Activated CD4-positive, alpha-beta T cell treated with anti-CD3 and anti-CD28 coated beads for 1 hour (primary cell): ENCODE data around the gene SLC7A14.

ENCODE experiments used
- DNase-seq: peaks from one replicate; pipeline ENCODE4 v3.0.0-alpha.2; 2020

Gene SLC7A14

DNA sequence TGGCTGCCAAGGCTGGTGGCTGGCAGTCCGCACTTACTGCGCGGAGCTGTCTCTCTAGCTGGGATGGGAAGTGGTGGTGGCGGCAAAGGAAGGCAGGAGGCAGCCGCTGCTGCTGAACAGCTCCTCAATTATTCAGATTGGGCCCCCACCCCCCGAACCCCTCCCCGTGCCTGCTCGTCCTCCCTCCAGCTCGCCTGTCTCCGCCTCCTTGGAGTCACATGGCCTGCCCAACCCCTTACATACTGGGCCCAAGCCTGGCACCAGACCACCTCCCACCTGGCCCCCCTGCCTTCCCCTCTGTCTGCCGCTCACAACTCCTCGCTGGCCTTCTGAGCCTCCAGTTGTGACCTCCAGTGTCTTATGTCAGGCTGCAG lies at the start of gene SLC7A14:
Gene SLC7A14 (minus strand): TSS at position 139 of the 374 bp plus-strand sequence. CDS start 59,139 bp downstream, outside the sequence.
- DNase-seq, result no peak

DNA sequence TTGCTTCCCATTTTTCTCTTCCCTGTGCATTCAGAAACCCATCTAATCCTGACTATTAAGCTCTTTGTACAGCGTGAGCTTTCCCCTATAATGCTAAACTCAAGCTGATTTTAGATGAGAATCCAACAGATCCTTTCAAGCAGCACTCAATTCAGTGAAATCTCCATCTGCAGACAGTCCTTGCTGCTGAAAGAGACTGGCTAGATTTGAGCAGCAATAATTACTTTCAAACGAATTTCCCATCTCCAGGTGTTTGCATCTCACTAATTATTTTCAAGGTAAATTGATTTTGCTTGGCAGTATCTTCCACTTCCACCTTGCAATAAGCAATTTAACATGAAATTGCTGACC lies 49.5 kb upstream of the SLC7A14 start:
- DNase-seq, result no peak

DNA sequence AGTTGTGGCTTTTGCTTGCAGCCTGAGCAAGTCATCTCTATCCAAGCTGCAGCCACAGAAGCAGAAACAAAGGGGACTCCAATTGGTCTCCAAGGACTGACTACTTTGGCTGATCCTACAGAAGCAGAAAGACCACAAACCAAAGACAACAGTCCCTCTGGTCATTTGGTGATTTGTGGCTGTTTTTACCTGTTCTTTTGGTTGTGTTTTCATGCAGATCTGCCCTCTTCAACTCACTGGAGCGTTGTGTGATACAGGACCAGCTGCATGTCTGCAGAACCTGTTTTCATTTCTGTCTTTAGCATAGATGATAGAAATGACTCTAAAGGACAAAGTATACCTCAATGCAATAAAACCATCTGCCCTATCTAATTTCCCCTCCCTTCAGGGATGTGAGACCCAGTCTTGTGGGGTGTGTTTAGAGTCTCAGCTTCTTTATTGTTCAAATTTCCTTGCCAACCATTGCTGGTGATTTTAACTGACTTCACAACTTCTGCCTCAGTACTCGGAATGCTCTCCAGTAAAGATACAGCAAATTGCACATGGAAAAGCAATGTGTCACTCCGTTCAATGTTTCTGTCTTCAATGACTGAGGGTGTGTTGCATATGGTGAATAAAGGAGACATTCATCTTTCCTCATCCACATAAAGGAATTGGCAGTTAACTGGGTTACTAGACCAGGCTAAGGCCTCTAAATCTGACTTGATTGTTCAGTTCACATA lies 48.9 kb upstream of the SLC7A14 start:
- no peak for DNase-seq

DNA sequence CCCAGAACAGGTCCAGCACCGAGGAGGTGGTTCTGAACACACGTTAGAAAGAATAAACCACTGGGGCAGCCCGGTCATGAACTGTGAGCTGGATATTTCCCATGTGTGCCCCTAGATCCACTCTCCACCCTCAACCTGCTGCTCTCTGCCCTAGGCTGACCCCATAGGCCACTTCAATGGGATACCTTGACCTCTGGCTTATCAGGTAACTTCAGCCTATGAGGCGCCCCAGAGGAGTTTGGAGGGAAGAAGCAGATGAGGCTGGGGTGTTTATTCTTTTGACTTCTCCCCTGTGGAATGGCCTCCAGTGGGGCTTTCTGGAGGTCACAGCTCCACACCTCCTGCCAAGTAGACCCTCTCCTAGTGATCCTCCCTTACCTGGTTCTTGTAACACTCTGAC lies 47.7 kb upstream of the SLC7A14 start:
- DNase-seq, result no peak

DNA sequence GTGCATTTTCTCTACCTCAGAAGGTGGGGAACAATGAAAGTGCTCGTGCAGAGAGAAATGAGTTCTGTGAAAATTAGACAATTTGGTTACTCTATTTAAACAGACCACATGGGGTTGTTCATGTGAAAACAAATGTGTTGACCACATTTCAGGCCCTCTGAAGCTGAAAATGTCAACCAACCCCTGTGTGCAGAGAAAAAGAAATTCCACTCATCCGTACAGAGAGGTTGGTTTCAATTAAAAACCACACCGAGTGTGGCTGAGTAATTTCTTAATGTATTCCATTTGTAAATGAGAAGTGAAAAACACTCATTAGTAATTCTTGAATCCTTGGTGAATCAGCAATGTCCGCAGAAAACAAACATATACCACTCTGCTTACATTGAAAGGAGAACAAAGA lies 46.9 kb upstream of the SLC7A14 start:
- DNase-seq, result no peak

DNA sequence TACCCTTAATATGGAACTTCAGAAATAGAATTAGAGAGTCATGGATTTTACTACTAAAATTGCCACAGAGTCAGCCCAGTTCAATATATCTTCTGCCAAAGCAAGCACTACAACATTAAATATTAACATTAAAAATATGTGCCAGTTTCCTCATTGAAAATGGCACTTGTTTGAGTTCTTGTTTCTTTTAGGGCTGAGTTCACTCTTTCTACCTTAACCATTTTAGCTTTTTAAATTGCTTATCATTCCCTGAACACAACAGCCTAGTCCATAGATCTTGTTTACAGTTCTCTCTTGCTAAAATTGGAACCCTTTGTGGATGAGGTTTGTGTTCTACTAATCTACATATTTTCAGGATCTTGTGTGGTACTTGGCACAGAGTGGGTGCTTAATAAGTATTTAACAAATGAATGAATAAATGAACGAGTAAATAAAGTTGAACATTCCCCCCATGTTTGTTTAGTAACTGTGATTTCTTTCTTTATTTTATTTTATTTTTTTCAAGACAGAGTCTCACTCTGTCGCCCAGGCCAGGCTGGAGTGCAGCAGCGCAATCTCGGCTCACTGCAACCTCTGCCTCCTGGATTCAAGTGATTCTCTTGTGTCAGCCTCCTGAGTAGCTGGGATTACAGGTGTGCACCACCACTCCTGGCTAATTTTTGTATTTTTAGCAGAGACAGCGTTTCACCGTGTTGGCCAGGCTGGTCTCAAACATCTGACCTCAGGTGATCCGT lies 46.0 kb upstream of the SLC7A14 start:
- no peak for DNase-seq

DNA sequence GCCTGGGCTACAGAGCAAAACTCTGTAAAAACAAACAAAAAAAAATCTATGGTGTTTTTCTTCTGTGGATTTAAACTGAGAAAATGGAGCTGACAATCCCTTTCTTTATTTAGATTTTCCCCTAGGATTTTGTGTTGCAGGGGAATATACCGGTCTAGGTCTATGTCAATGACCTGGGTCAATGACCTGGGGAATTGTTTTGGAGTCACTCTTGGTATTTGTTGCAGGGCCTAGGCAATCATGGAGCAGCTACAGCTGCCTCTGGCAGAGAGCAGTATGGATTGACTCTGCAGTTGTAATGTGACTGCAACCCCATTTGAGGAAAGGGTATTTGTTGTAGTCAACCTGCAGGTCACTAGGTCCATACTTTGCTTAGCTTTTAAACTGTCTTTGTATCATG lies 37.6 kb upstream of the SLC7A14 start:
- DNase-seq, result no peak

DNA sequence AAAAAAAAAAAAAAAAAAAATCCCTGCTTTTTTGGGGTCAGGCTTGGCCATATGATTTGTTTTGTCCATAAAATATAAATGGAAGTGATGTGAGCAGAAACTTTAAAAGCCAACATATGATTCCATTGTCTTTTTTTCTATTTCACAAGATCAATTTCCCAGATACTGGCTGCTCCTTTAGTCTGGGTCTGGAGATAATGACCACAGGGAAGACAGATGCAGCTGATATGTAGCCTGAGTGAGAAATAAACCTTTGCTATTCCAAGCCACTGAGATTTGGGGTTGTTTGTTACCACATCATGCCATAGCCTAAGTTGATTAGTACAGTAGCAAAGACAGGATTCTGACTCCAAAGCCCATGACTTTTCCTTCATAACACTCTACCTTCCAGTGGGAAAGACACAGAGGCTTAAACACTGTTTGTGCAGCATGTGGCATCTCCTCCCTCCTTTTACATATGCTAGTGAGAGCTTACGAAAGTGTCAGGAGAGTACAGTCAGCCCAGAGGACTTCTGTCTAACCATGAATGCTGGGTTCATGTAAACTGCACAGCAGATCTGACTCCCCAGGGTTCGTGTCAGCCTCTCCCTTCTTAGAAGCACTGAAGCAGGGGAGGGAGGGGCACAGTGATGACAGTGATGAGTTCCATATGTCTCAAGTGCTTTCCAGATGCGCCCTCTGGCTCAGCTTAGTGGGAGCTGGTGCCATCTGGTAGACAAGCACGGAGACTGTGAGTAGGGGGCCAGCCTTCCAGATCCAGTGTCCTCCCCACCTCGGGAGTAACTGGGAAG lies 36.7 kb upstream of the SLC7A14 start:
- DNase-seq, result no peak

DNA sequence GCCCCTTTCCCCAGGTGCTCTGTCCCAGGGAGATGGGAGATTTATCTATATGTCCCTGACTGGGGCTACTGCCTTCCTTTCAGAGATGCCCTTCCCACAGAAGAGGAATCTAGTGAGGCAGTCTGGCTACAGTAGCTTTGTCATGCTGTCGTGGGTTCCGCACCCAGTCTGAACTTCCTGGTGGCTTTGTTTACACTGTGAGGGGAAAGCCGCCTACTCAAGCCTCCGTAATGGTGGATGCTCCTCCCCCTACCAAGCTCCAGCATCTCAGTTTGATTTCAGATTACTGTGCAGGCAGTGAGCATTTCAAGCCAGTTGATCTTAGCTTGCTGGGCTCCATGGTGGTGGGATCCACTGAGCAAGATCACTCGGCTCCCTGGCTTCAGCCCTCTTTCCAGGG lies 35.4 kb upstream of the SLC7A14 start:
- no peak for DNase-seq

DNA sequence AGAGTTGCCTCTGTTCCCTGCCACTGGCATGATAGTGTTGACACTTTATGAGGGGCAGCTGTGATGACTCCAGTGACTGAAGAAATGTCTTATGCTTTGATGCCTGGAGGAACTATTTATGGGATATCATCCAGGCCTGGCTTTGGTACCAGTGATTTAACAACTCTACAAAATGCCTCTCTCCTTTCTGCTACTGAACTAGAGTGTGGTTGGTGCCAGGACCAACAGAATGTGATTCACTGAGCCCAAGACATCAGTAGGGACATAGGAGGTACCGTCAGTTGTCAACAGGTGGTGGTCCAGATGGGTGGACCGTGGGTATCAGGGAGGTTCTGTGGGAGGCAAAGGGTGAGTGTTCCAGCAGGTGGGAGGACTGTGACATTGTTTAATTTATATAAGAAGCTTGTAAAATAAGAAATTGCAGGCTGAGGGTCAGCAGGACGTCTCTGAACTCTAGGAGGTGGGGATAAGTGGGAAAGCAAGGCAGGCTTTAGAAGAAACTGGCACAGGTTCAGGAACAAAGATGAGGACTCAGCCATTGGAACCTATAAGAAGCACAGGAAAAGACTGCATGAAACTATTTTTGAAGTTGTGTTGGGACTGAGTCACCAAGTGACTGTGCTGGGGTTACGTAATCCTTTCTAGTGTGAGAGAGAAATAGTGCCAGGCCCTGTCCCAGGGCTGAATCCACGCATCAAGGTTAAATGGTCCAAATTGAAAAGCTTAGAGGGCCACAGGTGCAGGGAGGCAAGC lies 28.5 kb upstream of the SLC7A14 start:
- DNase-seq, result no peak

DNA sequence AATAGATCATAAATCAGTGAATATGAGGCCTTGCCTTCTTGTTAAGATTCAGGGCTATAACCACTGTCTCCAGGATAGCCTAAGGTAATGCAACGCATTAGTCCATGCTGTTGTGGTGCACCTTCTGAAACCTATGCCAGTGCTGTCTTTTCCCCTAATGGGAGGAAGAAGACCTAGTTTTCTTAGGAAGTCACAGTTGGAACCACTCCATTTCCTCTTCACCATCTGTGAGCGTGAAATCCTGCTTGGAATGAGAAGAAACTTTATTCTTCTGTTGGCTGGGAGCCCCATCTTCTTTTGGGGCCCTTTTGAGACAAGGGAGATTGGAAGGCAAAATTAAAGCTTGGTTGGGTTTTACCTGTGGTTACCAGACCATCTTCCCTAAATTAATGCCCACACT lies 25.9 kb upstream of the SLC7A14 start:
- no peak for DNase-seq

DNA sequence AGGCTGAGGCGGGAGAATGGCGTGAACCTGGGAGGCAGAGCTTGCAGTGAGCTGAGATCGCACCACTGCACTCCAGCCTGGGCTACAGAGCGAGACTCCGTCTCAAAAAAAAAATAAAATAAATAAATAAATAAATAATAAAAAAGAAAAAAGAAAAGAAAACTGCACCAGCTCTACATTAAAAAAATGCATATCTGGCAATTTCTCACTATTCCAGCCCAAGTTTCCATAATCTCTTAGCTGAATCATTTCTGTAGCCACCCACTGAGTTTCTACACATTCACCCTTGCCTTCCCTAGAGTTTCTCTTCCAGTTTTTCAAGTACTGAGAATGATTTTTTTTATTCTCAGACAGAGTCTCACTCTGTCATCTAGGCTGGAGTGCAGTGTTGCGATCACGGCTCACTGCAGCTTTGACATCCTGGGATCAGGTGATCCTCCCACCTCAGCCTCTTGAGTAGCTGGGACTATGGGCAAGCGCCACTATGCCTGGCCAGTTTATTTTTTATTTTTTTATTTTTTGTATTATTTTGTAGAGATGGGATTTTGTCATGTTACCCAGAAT lies 24.5 kb upstream of the SLC7A14 start:
- DNase-seq, result no peak

DNA sequence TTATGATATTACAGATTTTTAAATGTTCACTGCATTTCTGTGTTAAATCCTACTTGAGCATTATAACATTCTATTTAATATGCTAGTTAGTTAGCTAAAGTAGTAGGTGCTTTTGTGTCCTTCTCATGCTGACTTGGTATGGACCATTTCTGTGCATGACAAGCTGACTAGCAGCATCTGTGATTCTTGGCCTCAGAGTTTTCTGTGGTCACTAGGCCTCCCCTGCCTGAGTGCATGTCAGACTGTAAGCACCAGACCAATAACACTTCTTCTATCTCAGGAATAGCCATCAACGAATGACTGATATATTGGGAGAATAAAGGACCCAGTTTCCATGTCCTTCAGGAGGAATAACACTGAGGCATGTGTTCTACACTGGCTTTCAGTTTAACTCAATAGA lies 22.6 kb upstream of the SLC7A14 start:
- DNase-seq, result no peak

DNA sequence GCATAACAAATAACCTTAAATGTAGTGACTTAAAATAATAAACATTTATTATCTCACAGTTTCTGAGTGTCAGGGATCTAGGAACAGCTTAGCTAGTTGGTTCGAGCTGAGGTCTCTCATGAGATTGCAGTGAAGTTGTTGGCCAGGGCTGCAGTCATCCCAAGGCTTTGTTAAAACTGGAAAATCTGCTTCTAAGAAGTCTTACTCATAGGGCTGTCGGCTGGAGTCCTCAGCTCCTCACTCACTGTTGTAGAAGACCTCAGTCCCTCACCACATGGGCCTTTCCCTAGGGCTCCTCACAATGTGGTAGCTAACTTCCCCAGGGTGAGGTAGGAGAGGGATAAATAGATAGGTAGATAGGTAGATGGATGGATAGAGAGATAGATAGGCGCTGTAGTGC lies 20.8 kb upstream of the SLC7A14 start:
- DNase-seq, result no peak

DNA sequence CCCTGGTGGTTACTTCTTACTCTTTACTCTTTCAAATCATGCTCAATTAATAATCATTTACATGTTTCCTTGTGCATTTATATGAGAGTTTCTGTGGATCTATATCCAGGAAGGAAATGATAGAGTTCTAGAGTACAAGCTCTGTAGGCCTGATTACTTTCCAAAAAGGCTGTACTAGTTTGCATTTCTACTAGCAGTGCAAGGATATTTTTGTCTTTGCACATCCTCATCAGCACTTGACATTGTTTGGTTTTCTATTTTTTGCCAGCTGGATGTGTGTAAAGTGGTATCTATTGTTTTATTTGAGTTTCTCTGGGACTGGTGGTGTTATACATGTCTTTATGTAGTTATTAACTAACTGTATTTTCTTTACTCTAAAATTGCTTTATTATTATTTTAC lies 19.6 kb upstream of the SLC7A14 start:
- no peak for DNase-seq

DNA sequence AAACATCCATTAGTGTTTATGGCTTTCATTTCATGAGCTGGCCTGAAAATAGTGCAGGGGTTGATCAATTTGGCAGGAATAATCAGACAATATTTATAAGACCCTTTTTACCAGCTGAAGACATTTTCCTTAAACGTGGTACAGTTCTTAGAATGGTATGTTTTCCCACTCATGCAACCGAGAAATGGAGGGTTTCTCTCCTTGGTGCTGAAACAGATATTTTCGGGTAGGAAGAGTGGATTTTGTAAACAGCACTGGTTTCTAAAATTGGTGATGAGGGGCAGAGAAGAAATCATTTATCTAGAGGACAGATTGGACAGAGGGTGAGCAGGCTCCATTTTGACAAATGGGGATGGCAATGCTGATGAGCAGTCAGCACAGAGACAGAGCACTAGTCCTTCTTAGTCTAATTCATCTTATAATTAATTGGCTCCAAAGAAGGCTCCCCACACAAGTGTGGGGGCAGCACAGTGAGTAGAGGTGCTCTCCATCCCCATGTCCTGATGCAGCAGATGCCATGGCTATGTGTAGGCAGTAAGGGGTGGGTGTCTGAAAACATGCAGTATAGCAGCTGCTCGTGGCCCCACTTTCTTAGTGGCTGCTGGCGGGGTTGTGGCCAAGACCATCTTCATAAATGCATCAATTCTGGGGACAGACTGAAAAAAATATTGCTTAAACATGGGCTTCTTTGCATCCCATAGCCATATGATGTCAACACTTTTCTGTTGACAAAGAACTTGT lies 18.1 kb upstream of the SLC7A14 start:
- no peak for DNase-seq

DNA sequence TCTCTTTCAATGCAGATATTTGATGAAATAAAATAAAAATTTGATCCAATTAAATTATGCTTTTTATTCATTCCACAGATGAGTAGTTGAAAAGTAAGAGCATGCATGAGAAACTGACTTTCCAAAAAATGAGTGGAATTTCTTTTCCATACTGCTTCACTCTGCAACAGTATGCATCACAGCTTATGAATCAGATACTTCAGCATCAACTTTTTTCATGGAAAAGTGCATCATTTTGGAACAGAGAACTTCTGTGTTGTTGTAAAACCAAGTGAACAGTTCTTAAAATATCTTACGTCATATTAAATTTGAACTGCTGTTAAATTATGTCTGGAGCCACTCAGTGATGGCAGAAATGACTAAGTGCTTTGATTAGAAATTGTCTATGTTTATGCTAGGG lies 16.7 kb upstream of the SLC7A14 start:
- no peak for DNase-seq

DNA sequence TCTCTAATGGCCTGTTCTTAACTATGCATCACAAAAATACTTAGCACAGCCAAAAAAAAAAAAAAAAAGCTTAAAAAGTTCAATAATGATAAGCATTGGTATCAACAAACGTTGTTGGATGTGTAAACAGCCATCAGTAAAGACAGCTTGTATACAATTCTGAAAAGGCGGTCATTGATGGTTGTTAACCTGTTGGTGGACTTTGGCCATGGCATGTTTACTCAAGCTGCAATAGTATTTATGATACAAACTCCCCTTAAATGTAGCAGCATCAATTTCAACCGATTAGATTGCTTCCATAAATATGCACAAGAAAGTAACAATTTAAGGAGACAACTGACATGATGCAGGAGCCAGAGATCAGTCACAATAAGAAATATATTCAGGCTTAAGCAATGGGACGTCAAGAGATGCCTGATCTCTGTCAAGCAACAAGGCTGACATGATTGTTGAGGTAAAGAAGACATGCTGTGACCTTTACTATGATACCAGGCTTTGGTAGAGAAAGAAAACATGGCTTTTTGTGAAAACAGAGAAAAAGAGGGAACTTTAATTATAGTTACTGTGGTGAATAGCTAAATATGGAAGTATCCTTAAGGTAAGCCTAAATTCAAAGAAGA lies 14.2 kb upstream of the SLC7A14 start:
- no peak for DNase-seq

DNA sequence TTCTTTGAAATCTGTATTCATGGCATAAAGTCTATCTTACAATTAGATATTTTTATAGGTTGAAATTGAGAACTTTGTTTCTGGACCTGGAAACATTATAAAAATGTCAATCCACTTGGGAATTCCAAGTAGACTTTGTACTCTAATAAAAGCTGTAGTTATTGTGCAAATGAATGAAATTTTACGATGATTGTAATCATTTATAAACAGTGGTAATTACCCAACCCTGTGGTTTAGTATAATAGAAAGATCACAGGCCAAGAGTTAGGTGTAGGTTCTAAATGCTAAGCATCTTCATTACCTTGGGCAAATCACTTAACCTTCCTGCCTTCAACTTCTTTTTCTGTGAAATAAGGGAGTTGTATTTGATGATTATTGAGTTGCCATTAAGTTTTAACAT lies 13.2 kb upstream of the SLC7A14 start:
- DNase-seq, result no peak

DNA sequence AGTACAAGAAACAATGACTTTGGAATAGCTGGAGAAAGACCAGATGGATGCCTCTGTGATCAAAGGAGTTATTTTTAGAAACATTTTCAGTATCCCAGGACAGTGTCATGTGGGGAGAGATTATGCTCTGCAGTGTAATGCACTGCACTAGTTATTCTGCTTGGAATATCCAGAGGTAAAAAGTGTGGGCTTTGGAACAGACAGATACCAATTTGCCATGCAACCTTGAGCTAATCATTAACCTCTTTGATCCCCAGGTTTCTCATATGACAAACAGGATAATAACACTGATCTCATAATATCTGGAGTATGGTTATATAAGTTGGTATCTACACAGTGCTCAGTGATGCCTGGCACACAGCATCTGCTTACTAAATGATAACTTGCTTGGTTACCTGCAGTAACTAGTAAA lies 12.2 kb upstream of the SLC7A14 start:
- DNase-seq, result no peak

DNA sequence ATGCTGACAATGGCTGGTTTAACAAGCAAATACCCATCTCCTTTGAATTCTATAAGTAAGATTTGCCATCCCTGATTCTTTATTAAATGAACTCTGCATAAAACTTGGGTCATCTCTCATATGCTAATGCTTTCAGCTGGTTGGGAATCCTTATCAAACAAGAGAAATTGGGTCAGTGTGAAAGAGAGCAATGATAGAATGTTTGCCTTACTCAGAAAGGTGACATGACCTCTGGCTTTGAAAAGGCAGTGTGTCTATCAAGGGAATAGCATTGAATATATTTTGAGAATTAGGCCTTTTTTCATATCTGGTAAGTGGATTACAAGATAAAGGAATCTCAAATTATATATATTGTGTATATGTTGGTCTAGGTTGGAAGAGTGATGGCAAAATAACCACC lies 8.7 kb upstream of the SLC7A14 start:
- DNase-seq, result no peak

DNA sequence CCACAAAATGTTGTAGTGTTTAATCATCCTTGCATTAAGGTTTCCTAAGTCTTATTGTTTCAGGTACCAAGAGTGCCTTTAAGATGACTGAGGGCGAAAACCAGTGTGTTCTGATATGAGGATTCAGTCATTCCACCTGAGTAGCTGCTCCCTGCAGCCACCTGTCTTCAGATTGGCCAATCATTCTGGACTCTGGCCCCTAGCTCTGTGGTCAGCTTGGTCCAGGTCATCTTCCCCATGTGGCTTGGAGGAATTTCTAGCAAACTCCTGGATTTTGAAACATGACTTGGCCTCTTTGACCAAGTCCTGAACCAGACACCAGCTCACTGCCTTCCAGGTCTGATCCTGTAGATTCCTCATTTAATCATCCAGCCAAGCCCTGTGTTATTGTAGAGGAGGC lies 7.8 kb upstream of the SLC7A14 start:
- DNase-seq, result no peak
